ENCODE results near the gene ROCK2. TPM values are rescaled to one million over a fixed set of nuclear protein-coding genes. Genes with fewer than 3 reads are reported as not detected.

The ROCK2 gene
- total and polyA plus RNA-seq, 2 of the 13 experiments (the other 11 are each of a cell fraction or from before 2014, with no cell fraction given) = 38.1 to 119 TPM

GRCh38 chr2:11154923-11155380, 189.5 kb downstream of the ROCK2 start:
- Histone ChIP-seq H3K4me3 (replicated peaks in 1 of 3; ENCODE audit: insufficient read depth in 1 of 3, low read depth in 2 of 3, low read length in 3 of 3) (peak overlapping the region; percentile 54 to 86 (median 56)), H3K4me1 (ENCODE audit: insufficient read depth, low read length) (peaks cover 50% of the 10 kb centered on the region), H4K20me1 (ENCODE audit: insufficient read depth, low read length) (no peaks in the 10 kb centered on the region), H3K9me3 (ENCODE audit: low read length) (no peaks in the 10 kb centered on the region), H3K4me2 (ENCODE audit: low read depth, low read length) (peak overlapping the region; percentile 90), H3K27me3 (ENCODE audit: control insufficient read depth in 1 of 2, insufficient read depth in 2 of 2, low read length in 2 of 2) (peaks cover 6 to 58% of the 10 kb centered on the region in 2 experiments; a peak in 4 of 5 replicates), H3K79me2 (ENCODE audit: insufficient read depth, low read length) (no peaks in the 10 kb centered on the region), H2AFZ (ENCODE audit: low read length) (peak overlapping the region; percentile 78), H3K27ac (ENCODE audit: extremely low read length, insufficient read depth, low read length) (no peak overlapping the region), H3K9ac (ENCODE audit: insufficient read depth, low read depth, low read length) (peak overlapping the region; percentile 55; the same call in 1 of the 2 replicates), H3K36me3 (replicated peaks in 1 of 2; ENCODE audit: control insufficient read depth in 1 of 2, insufficient read depth in 2 of 2, low read length in 2 of 2) (no peaks in the 10 kb centered on the region)
- ATAC-seq (peak; percentile 64), FAIRE-seq (no peak), DNase-seq (ENCODE audit: low spot score) (peak; percentile 92)
- in situ Hi-C loops (cut with HindIII; ENCODE audit: extremely low pct_ligation_motif_present, low pct_unique_long_range_greater_than_20kb) (no loop called here), intact Hi-C loops (cut with micrococcal nuclease; ENCODE audit: unreplicated experiment) (loop anchor here (2.0 kb wide), 1 partner anchor 22 kb away; a partner anchor contains a TSS)
- CTCF ChIA-PET (ENCODE audit: low intra/inter-chr PET ratio, low total read pairs) = interaction anchor here (0.7 kb wide), 1 partner anchor 23 kb away, joined by 3 read pairs; no protein-coding TSS in a partner anchor
- WGBS (ENCODE audit: low lambda C conversion rate) = 3% methylated on average over 28 of the region's 49 CpGs
- POLR2A ChIA-PET = interaction anchor here (0.7 to 2.1 kb wide), 11 partner anchors 10 to 342 kb away, joined by 3 to 18 read pairs (median 5); partner anchors contain the start of genes PDIA6 and ROCK2
- BruUV-seq (replicated peaks) = no TSS peak
- 0 out of 2 replicates have a peak, but pooled peaks have one; percentile 1 for TF ChIP-seq SALL1 (CRISPR knock-in tag; IDR thresholded peaks at IDR 0.05)
- peak; percentile 98 for TF ChIP-seq ELF3 (CRISPR knock-in tag; IDR thresholded peaks at IDR 0.05)
- TF ChIP-seq NFKB2 (CRISPR knock-in tag; IDR thresholded peaks at IDR 0.05; ENCODE audit: borderline replicate concordance) = peak; percentile 2; the same call in 1 of the 2 replicates
- TF ChIP-seq MTA1 (CRISPR knock-in tag; IDR thresholded peaks at IDR 0.05; ENCODE audit: borderline replicate concordance) = no peak
- no peak for TF ChIP-seq NR1H2 (CRISPR knock-in tag; IDR thresholded peaks at IDR 0.05; ENCODE audit: borderline replicate concordance, low read depth)
- no peak for TF ChIP-seq ZNF510 (CRISPR knock-in tag; IDR thresholded peaks at IDR 0.05; ENCODE audit: low read depth)
- peak; percentile 34 for TF ChIP-seq YY1 (IDR thresholded peaks at IDR 0.05; ENCODE audit: insufficient read depth, insufficient replicate concordance, low read depth, low read length)
- 0 out of 2 replicates have a peak, but pooled peaks have one; percentile 51 for TF ChIP-seq SNAPC4 (CRISPR knock-in tag; IDR thresholded peaks at IDR 0.05)
- TF ChIP-seq NONO (IDR thresholded peaks at IDR 0.05) = no peak
- TF ChIP-seq NONO (CRISPR knock-in tag; conservative IDR thresholded peaks at IDR 0.05) = peak; percentile 23; the same call in 1 of the 2 replicates
- 0 out of 4 replicates have a peak, but pooled peaks of 1 of the 2 experiments have one; percentile 8 for TF ChIP-seq EP300 (IDR thresholded peaks at IDR 0.05; ENCODE audit: low read depth in 2 of 2, low read length in 2 of 2)
- no peak for TF ChIP-seq EP300 (CRISPR knock-in tag; IDR thresholded peaks at IDR 0.05; ENCODE audit: borderline replicate concordance)
- TF ChIP-seq PAXIP1 (CRISPR knock-in tag; conservative IDR thresholded peaks at IDR 0.05) = 0 out of 2 replicates have a peak, but pooled peaks have one; percentile 5

Data from HepG2 (cell line).